Heart right ventricle (tissue), 16 donors: ENCODE results near the gene TLN1. TPM values are rescaled to one million over a fixed set of nuclear protein-coding genes. Genes with fewer than 3 reads are reported as not detected.

ENCODE experiments used
- ATAC-seq, 8 donors: fragments of 200-7000 bp; cut with Tn5 transposase; one replicate each; pipeline ENCODE4 v1.9.1; 2020; ENCODE audit warnings: mild to moderate bottlenecking in 8 of 8, moderate library complexity in 8 of 8, moderate number of reproducible peaks in 1 of 8
- DNase-seq, 2 donors: peaks; one replicate each; pipeline ENCODE4 v3.0.0-alpha.2; 2020
- H3K27ac ChIP-seq, 10 donors: fragments of 200-600 bp; sonication (generic) in 2 of 10; one replicate each; pipeline versions ENCODE4 v1.5.0 to v1.8.0; 2020 to 2022; ENCODE audit warnings: mild to moderate bottlenecking in 3 of 10
- H3K27me3 ChIP-seq, 7 donors: fragments of 200-600 bp; one replicate each; pipeline ENCODE4 v1.8.0; 2021 to 2022; ENCODE audit warnings: mild to moderate bottlenecking in 2 of 7
- H3K36me3 ChIP-seq, 9 donors: fragments of 200-600 bp; sonication (generic) in 1 of 9; one replicate each; pipeline versions ENCODE4 v1.5.0 to v1.8.0; 2020 to 2022; ENCODE audit warnings: mild to moderate bottlenecking in 2 of 9
- H3K4me1 ChIP-seq, 9 donors: fragments of 200-600 bp; sonication (generic) in 1 of 9; one replicate each; pipeline versions ENCODE4 v1.5.0 to v1.8.0; 2020 to 2022; ENCODE audit warnings: mild to moderate bottlenecking in 4 of 9
- H3K4me3 ChIP-seq, 10 donors: fragments of 200-600 bp; sonication (generic) in 2 of 10; one replicate each; pipeline versions ENCODE4 v1.5.0 to v1.8.0; 2020 to 2022; ENCODE audit warnings: mild to moderate bottlenecking in 7 of 10, moderate library complexity in 2 of 10
- H3K9me3 ChIP-seq, 11 donors: fragments of 200-600 bp in 10 of 11; sonication (generic) in 2 of 11; one replicate each; pipeline versions ENCODE4 v1.5.0 to v1.8.0; 2013 to 2022; ENCODE audit warnings: mild to moderate bottlenecking in 2 of 11, control low read depth in 1 of 11, moderate library complexity in 1 of 11
- CTCF ChIP-seq, 9 donors: fragments of 200-600 bp; sonication (generic) in 2 of 9; IDR thresholded peaks; one replicate each; pipeline versions ENCODE4 v1.5.0 to v1.8.0; 2021 to 2022; ENCODE audit warnings: antibody characterized with exemption in 9 of 9, mild to moderate bottlenecking in 5 of 9, moderate library complexity in 1 of 9
- WGBS, 2 donors: extraction: QIAGEN DNeasy Blood & Tissue Kit; methylation state at CpG; one replicate each; pipeline ENCODE4 v1.1.7; 2013; ENCODE audit warnings: inconsistent platforms in 1 of 2; 5-methylcytosine and 5-hydroxymethylcytosine counted together
- intact Hi-C, 10 donors: fragments of 100-400 bp; cut with DNase I; formaldehyde crosslinking; loops; one replicate each; pipeline versions ENCODE4 v1.11.1 to v1.14.2; 2022
- polyA plus RNA-seq, 2 donors: library from polyadenylated mRNA; stranded (reverse); fragments of 200-250 nt; gene quantifications; one replicate each; pipeline ENCODE4 v1.2.3, GENCODE V29; 2013
- total RNA-seq, 10 donors: library from RNA; stranded (reverse); fragmentation: NEBNext Ultra II Directional in 3 of 10; extraction: Animal tissue kit (Norgen Biotek cat#: 25700) in 3 of 10; gene quantifications; one replicate each; pipeline versions ENCODE4 v1.2.1 to v1.2.4, GENCODE V29; 2021 to 2023
- donor health status: Arrhythmogenic right ventricular cardiomyopathy.
- donor health status: ischemic (EF 13 %, LVEDD 7.1; RV severe dilation, severe dysfunction).
- donor health status: healthy with polysubstance abuse.
- donor health status: DM: no; HTN: yes; CAD: no.
- donor health status: DM: no; HTN: no; CAD: no.
- donor health status: ischemic (EF 25% LVEDD 6.9; RV normal size, moderate dysfunction).
- donor health status: ischemic (EF 25% LVEDD 5.7; RV mildly dilated, moderate dysfunction).
- donor health status: healthy.
- donor health status: DM: yes; HTN: yes; CAD: no.
- donor health status: Ischemic cardiomyopathy.
- donor health status: ischemic (EF 35%, LVEDD 5.7; RV mildly dilated, moderate dysfunction).
- donor health status: nonischemic (EF 11% LVEDD 7.7; RV severe dilation, severe dysfunction).
- donor health status: DM: yes; HTN: yes; CAD: no.
- donor health status: PGD.
- donor health status: ischemic (EF 29% LVEDD 5.4; RV normal size, mild dysfunction).
- donor health status: nonischemic (EF 23%, LVEDD 6.1; RV moderate dilation, normal function).

TLN1 gene
- total and polyA plus RNA-seq, 12 donors: 99.6 to 323 (median 238) TPM

DNA sequence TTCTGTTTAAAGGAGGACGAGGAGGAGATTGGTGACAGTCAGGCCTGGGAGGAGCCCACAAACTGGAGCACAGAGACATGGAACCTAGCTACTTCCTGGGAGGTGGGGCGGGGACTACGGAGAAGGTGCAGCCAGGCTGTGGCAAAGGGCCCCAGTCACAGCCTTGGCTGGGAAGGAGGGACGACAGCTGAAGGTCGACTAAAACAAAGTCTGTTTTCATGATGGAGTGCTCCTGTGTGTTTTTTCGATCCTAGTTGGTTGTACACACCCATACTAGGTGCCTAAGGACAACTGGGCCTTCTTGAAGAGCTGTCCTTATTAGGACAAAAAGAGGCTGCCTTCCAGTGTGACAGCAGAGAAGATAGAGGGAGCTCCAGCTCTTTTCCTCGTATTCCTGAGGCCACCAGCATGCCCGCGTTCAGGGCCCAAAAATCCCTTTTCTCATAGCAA is 71.0 kb downstream of the TLN1 start:
- no peaks in the 10 kb centered on the region for H3K9me3 ChIP-seq
- DNase-seq (no peak), ATAC-seq (no peak)
- TF ChIP-seq CTCF (IDR thresholded peaks at IDR 0.05): peak; percentile 15 to 77 (median 48)
- no peak overlapping the region for H3K4me3 ChIP-seq
- WGBS, 2 donors: 48 to 55% methylated on average over 9 of the region's 9 CpGs
- intact Hi-C loops: loop anchor here in 5 of 10 donors (5.0 to 10.0 kb wide), 3 partner anchors 36 to 66 kb away; no protein-coding TSS in a partner anchor
- H3K4me1 ChIP-seq: peaks cover 0 to 71% (median 47%) of the 10 kb centered on the region in 9 donors
- no peaks in the 10 kb centered on the region for H3K27me3 ChIP-seq
- peaks cover 0 to 29% (median 9%) of the 10 kb centered on the region in 9 donors for H3K36me3 ChIP-seq
- H3K27ac ChIP-seq: peak overlapping the region; percentile 32 to 99 (median 98)

DNA sequence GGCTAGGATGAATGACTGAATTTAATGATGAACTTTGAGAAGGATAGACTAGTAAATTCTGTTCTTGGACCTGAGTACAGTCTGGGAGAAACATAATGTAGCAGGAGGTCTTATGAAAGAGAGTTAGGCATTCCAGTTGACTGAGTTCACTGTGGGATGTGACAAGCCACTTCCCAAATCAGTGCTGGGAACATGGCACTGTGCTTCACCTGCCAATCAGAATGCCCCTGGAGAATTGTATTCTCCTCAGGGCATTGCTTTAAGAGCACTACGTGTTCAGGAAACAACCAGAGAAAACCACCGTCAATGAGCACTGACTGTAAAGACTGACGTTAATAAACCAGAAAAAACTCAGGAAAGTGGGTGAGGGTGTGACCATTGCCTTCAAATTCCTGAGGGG is 72.7 kb downstream of the TLN1 start:
- H3K36me3 ChIP-seq: peaks cover 0 to 29% (median 9%) of the 10 kb centered on the region in 9 donors
- ATAC-seq (peak in 5 of 8 donors; percentile 3 to 36 (median 19)), DNase-seq (no peak)
- 27 to 39% methylated on average over 3 of the region's 3 CpGs for WGBS, 2 donors
- H3K4me3 ChIP-seq: peak overlapping the region; percentile 73 to 98 (median 88)
- TF ChIP-seq CTCF (IDR thresholded peaks at IDR 0.05): no peak
- H3K27ac ChIP-seq: peak overlapping the region; percentile 95 to 99 (median 98)
- no peaks in the 10 kb centered on the region for H3K27me3 ChIP-seq
- no peaks in the 10 kb centered on the region for H3K9me3 ChIP-seq
- intact Hi-C loops: loop anchor here in 9 of 10 donors (1.0 to 10.0 kb wide), 13 partner anchors 29 to 245 kb away; partner anchors contain the start of genes SPAG8 (in 3 of the 9), HINT2 (in 2 of the 9), TPM2 (in 2 of the 9) and CREB3 (in 1 of the 9)
- H3K4me1 ChIP-seq: peaks cover 0 to 55% (median 34%) of the 10 kb centered on the region in 9 donors

DNA sequence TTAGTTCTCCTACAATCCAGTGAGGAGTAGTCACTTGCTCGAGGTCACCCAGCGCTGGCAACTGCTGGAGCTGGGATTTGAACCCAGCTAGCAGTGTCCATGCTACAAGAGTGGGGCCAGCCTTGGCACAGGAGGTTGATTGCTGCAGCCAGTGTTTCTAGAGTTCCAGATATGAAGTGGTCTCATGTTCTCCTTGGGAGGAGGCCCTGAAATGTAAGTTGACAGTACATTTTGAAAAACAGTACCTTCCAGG is 73.1 kb downstream of the TLN1 start:
- Histone ChIP-seq H3K27me3 (no peaks in the 10 kb centered on the region), H3K36me3 (peaks cover 0 to 29% (median 9%) of the 10 kb centered on the region in 9 donors), H3K4me3 (peak overlapping the region; percentile 73 to 98 (median 88)), H3K4me1 (peaks cover 0 to 53% (median 34%) of the 10 kb centered on the region in 9 donors), H3K9me3 (no peaks in the 10 kb centered on the region), H3K27ac (peak overlapping the region; percentile 95 to 99 (median 98))
- intact Hi-C loops: loop anchor here in 9 of 10 donors (1.0 to 10.0 kb wide), 14 partner anchors 30 to 246 kb away; partner anchors contain the start of genes HINT2 (in 3 of the 9), SPAG8 (in 3 of the 9), TPM2 (in 2 of the 9) and CREB3 (in 1 of the 9)
- WGBS, 2 donors: 2% methylated on average over 2 of the region's 2 CpGs
- ATAC-seq (peak in 5 of 8 donors; percentile 1 to 9 (median 6)), DNase-seq (peak in 1 of 2 donors; percentile 44)
- no peak for TF ChIP-seq CTCF (IDR thresholded peaks at IDR 0.05)

DNA sequence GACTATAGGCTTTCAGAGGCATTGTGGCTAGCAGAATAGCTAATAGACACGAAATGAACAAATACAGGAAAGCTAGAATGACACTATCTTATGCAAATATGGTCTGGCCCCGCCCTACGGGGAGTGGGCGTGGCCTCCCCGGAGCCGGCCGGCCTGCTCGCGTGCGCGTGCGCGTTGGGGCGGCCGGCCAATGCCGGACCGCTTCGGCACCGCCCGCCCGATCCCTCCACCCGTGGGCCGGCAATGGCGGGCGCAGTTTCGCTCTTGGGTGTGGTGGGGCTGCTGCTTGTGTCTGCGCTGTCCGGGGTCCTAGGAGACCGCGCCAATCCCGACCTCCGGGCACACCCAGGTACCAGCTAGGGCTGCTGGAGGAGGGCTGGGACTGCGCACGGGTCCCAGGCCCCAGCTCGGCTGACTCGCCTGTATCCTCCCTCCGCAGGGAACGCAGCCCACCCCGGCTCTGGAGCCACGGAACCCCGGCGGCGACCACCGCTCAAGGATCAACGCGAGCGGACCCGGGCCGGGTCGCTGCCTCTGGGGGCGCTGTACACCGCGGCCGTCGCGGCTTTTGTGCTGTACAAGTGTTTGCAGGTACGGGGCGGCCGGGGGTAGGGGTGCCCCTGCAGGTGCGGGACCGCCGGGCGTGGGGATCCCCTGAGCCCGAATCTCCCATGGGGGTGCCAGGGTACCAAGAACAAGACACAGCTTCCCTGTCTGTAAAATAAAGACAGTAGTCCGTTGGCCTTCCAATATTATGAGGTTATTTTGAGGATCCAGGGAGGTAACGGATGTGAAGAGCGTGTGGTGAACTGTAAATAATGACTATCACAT is 73.6 kb downstream of the TLN1 start, which contains the start of gene CCDC107:
CCDC107 (plus strand) TSS at position 156 of the 831 bp plus-strand sequence; CDS start at position 244, 88 bp downstream.
- peaks cover 0 to 29% (median 9%) of the 10 kb centered on the region in 9 donors for H3K36me3 ChIP-seq
- H3K4me1 ChIP-seq: peaks cover 0 to 53% (median 34%) of the 10 kb centered on the region in 9 donors
- ATAC-seq (peak; percentile 76 to 90 (median 82)), DNase-seq (peak; percentile 84 to 87)
- 0% methylated on average over 66 to 67 of the region's 67 CpGs for WGBS, 2 donors
- intact Hi-C loops: loop anchor here in 9 of 10 donors (1.0 to 10.0 kb wide), 13 partner anchors 30 to 246 kb away; partner anchors contain the start of genes HINT2 (in 3 of the 9), SPAG8 (in 3 of the 9), TPM2 (in 2 of the 9) and CREB3 (in 1 of the 9)
- peak within 1 kb of the TSS; percentile 73 to 98 (median 88) for H3K4me3 ChIP-seq
- no peaks in the 10 kb centered on the region for H3K27me3 ChIP-seq
- peak within 1 kb of the TSS; percentile 95 to 99 (median 98) for H3K27ac ChIP-seq
- no peaks in the 10 kb centered on the region for H3K9me3 ChIP-seq
- TF ChIP-seq CTCF (IDR thresholded peaks at IDR 0.05): peak; percentile 42 to 79 (median 68)
